Pancreas (tissue), 10 donors: ENCODE data around the gene APOBEC3B. TPM values are rescaled to one million over a fixed set of nuclear protein-coding genes. Genes with fewer than 3 reads are reported as not detected.
"Not testable (repeated sequence)": the region's sequence is repeated elsewhere in the genome, so short reads cannot be mapped to it uniquely, and the experiment has no call there.

Source experiments
- ATAC-seq, 4 donors: fragments of 200-7000 bp; cut with Tn5 transposase; one replicate each; pipeline versions ENCODE4 v1.8.0 to v1.9.1; 2020; ENCODE audit warnings: mild to moderate bottlenecking in 4 of 4, moderate library complexity in 4 of 4
- DNase-seq, 6 donors: peaks; one replicate each; pipeline ENCODE4 v3.0.0-alpha.2; 2020
- FAIRE-seq: peaks from 2 replicates; lab custom pipeline; 2012; peaks lifted over from hg19 to GRCh38; lab: Jason Lieb, UNC
- H3K27ac ChIP-seq, 4 donors: fragments of 200-600 bp; sonication (generic); 1 replicate in 3 of 4; 2 replicates in 1 of 4; pipeline versions ENCODE4 v1.5.0 to v1.8.0; 2020
- H3K27me3 ChIP-seq, 4 donors: fragments of 200-600 bp; one replicate each; pipeline ENCODE4 v1.8.0; 2021
- H3K36me3 ChIP-seq, 3 donors: fragments of 200-600 bp; sonication (generic) in 1 of 3; one replicate each; pipeline versions ENCODE4 v1.5.0 to v1.8.0; 2020 to 2021
- H3K4me1 ChIP-seq, 3 donors: fragments of 200-600 bp; one replicate each; pipeline ENCODE4 v1.8.0; 2021
- H3K4me3 ChIP-seq, 4 donors: fragments of 200-600 bp; sonication (generic) in 2 of 4; one replicate each; pipeline versions ENCODE4 v1.5.0 to v1.8.0; 2020 to 2021
- H3K9me3 ChIP-seq, 4 donors: fragments of 200-600 bp; one replicate each; pipeline ENCODE4 v1.8.0; 2021
- CTCF ChIP-seq, 4 donors: fragments of 200-600 bp; sonication (generic) in 3 of 4; IDR thresholded peaks; one replicate each; pipeline versions ENCODE4 v1.5.0 to v1.8.0; 2021; ENCODE audit warnings: antibody characterized with exemption in 4 of 4
- WGBS, 2 donors: extraction: QIAGEN DNeasy Blood & Tissue Kit; methylation state at CpG; one replicate each; pipeline ENCODE4 v1.1.7; 2013; 5-methylcytosine and 5-hydroxymethylcytosine counted together
- intact Hi-C, 3 donors: fragments of 100-400 bp; cut with DNase I; formaldehyde crosslinking; loops; one replicate each; pipeline versions ENCODE4 v1.11.1 to v1.14.2; 2022
- polyA plus RNA-seq, 2 donors: library from polyadenylated mRNA; stranded (reverse); fragments of 200-250 nt; gene quantifications; one replicate each; pipeline ENCODE4 v1.2.3, GENCODE V29; 2013
- total RNA-seq, 6 donors: library from RNA; stranded (reverse); fragmentation: NEBNext Ultra II Directional in 4 of 6; extraction: Animal tissue kit (Norgen Biotek cat#: 25700) in 4 of 6; gene quantifications; one replicate each; pipeline versions ENCODE4 v1.2.1 to v1.2.4, GENCODE V29; 2021 to 2023
- donor health status: healthy with polysubstance abuse.
- donor health status: DM: no; HTN: no; CAD: no; lungs with moderate emphysema.
- donor health status: DM: no; HTN: no; CAD: no.
- donor health status: control.
- donor health status: control.
- donor health status: Bipolar disorder and iron deficiency.
- donor health status: DM: yes; HTN: yes; CAD: no.
- donor health status: DM: no; HTN: no; CAD: no.
- donor health status: DM: no; HTN: no; CAD: no.
- donor health status: DM: yes; HTN: yes; CAD: no.

APOBEC3B gene
- total and polyA plus RNA-seq, 8 donors: 0.60 to 10.2 (median 3.0) TPM

GRCh38 chr22:39026509-39027150 is 44.5 kb downstream of the APOBEC3B start:
- TF ChIP-seq CTCF (IDR thresholded peaks at IDR 0.05): no peak
- Histone ChIP-seq H3K27me3 (no peaks in the 10 kb centered on the region), H3K4me3 (no peak overlapping the region), H3K27ac (no peak overlapping the region), H3K36me3 (no peaks in the 10 kb centered on the region), H3K4me1 (no peaks in the 10 kb centered on the region), H3K9me3 (no peaks in the 10 kb centered on the region)
- intact Hi-C loops: no loop called here
- 73 to 82% methylated on average over 12 of the region's 12 CpGs for WGBS, 2 donors
- ATAC-seq (no peak), FAIRE-seq (no peak), DNase-seq (no peak)

- no peak overlapping the region for H3K27ac ChIP-seq
- no peak for DNase-seq
- no peaks in the 10 kb centered on the region for H3K4me1 ChIP-seq
- no peak for ATAC-seq
- H3K4me3 ChIP-seq: no peak overlapping the region
- 72 to 78% methylated on average over 4 of the region's 4 CpGs for WGBS, 2 donors
- TF ChIP-seq CTCF (IDR thresholded peaks at IDR 0.05): no peak
- intact Hi-C loops: no loop called here
- H3K27me3 ChIP-seq: no peaks in the 10 kb centered on the region
- FAIRE-seq: no peak
- H3K36me3 ChIP-seq: no peaks in the 10 kb centered on the region
- no peaks in the 10 kb centered on the region for H3K9me3 ChIP-seq
These were observed 45.6 kb downstream of the APOBEC3B start for GRCh38 chr22:39027717-39028116.

- Histone ChIP-seq H3K27me3 (no peaks in the 10 kb centered on the region), H3K4me1 (no peaks in the 10 kb centered on the region), H3K27ac (no peak overlapping the region), H3K36me3 (no peaks in the 10 kb centered on the region), H3K4me3 (no peak overlapping the region), H3K9me3 (no peaks in the 10 kb centered on the region)
- intact Hi-C loops: no loop called here
- no peak for TF ChIP-seq CTCF (IDR thresholded peaks at IDR 0.05)
- DNase-seq (no peak), FAIRE-seq (no peak), ATAC-seq (no peak)
- 90 to 95% methylated on average over 11 of the region's 11 CpGs for whole genome bisulfite sequencing, 2 donors
These were observed 46.1 kb downstream of the APOBEC3B start for GRCh38 chr22:39028281-39028680.

- no peak overlapping the region for H3K27ac ChIP-seq
- H3K4me3 ChIP-seq: no peak overlapping the region
- no peaks in the 10 kb centered on the region for H3K36me3 ChIP-seq
- DNase-seq (no peak), FAIRE-seq (no peak), ATAC-seq (no peak)
- intact Hi-C loops: no loop called here
- no peaks in the 10 kb centered on the region for H3K9me3 ChIP-seq
- no peaks in the 10 kb centered on the region for H3K27me3 ChIP-seq
- WGBS, 2 donors: 85 to 87% methylated on average over 13 of the region's 13 CpGs
- TF ChIP-seq CTCF (IDR thresholded peaks at IDR 0.05): no peak
- H3K4me1 ChIP-seq: no peaks in the 10 kb centered on the region
These were observed 47.1 kb downstream of the APOBEC3B start for GRCh38 chr22:39029227-39029626.

GRCh38 chr22:39030705-39031104 is 48.6 kb downstream of the APOBEC3B start:
- 93 to 94% methylated on average over 14 of the region's 14 CpGs for WGBS, 2 donors
- H3K27ac ChIP-seq: no peak overlapping the region
- ATAC-seq: no peak
- no peaks in the 10 kb centered on the region for H3K27me3 ChIP-seq
- intact Hi-C loops: no loop called here
- no peaks in the 10 kb centered on the region for H3K36me3 ChIP-seq
- no peak for TF ChIP-seq CTCF (IDR thresholded peaks at IDR 0.05)
- H3K4me3 ChIP-seq: no peak overlapping the region
- FAIRE-seq: no peak
- no peak for DNase-seq
- no peaks in the 10 kb centered on the region for H3K9me3 ChIP-seq
- H3K4me1 ChIP-seq: no peaks in the 10 kb centered on the region

- FAIRE-seq, intact Hi-C loops, H3K27ac ChIP-seq, DNase-seq, H3K4me3 ChIP-seq, H3K4me1 ChIP-seq, H3K36me3 ChIP-seq, H3K9me3 ChIP-seq, ATAC-seq, H3K27me3 ChIP-seq: not testable (repeated sequence)
- WGBS, 2 donors: 71 to 72% methylated on average over 15 to 17 of the region's 18 CpGs
These were observed 49.5 kb downstream of the APOBEC3B start for GRCh38 chr22:39031434-39032295.

- H3K4me3 ChIP-seq, H3K9me3 ChIP-seq, H3K27ac ChIP-seq, FAIRE-seq, intact Hi-C loops, ATAC-seq, H3K36me3 ChIP-seq, H3K27me3 ChIP-seq, DNase-seq, H3K4me1 ChIP-seq: not testable (repeated sequence)
- WGBS, 2 donors: 50 to 56% methylated on average over 2 of the region's 2 CpGs
These were observed 54.9 kb downstream of the APOBEC3B start for GRCh38 chr22:39037071-39037470.
